SK-N-SH (cell line): ENCODE data around the gene PBLD. TPM values are rescaled to one million over a fixed set of nuclear protein-coding genes. Genes with fewer than 3 reads are reported as not detected.

Experiments used
- CTCF ChIA-PET: fragments of 300-600, 350-600 bp; formaldehyde crosslinking; extraction: SDS; loops from one replicate; lab custom pipeline; 2021; lab: Yijun Ruan, JAX
- POLR2A ChIA-PET: fragments of 350-600 bp; sonication (Branson Sonifier 250); formaldehyde crosslinking; extraction: SDS; loops from one replicate; lab custom pipeline; 2020; ENCODE audit warnings: antibody characterized with exemption, inconsistent platforms; lab: Yijun Ruan, JAX
- DNase-seq: peaks from one replicate; pipeline ENCODE4 v3.0.0; 2012
- H2AFZ ChIP-seq: fragments of 200-600 bp; sonication (generic); 2 replicates; pipeline ENCODE4 v1.8.1; 2016; ENCODE audit warnings: antibody characterized with exemption, mild to moderate bottlenecking, low read depth
- H3F3A ChIP-seq: fragments of 200-600 bp; sonication (generic); replicated peaks from 2 replicates; pipeline ENCODE3; 2016; ENCODE audit warnings: antibody characterized with exemption, mild to moderate bottlenecking; ENCODE audit not compliant: insufficient read depth
- H3K27ac ChIP-seq, 2 experiments: fragments of 200-500 bp in 1 of 2; fragments of 200-600 bp in 1 of 2; sonication (Bioruptor generic) in 1 of 2; sonication (generic), shearing (Covaris generic) in 1 of 2; 2 replicates each; pipeline versions ENCODE4 v1.5.1 to v1.6.1; 2014 to 2016; ENCODE audit warnings: low read depth in 2 of 2, inconsistent platforms in 1 of 2, low read length in 1 of 2, mild to moderate bottlenecking in 1 of 2, mixed read lengths in 1 of 2
- H3K27me3 ChIP-seq: fragments of 200-600 bp; sonication (generic), shearing (Covaris generic); 2 replicates; pipeline ENCODE4 v1.6.1; 2016; ENCODE audit warnings: mixed run types; ENCODE audit not compliant: insufficient read depth
- H3K36me3 ChIP-seq, 2 experiments: fragments of 200-500 bp in 1 of 2; fragments of 200-600 bp in 1 of 2; sonication (Bioruptor generic) in 1 of 2; sonication (generic) in 1 of 2; replicated peaks in 1 of 2; 2 replicates each; pipeline versions ENCODE3 to v1.5.1; 2014 to 2016; ENCODE audit warnings: low read length in 1 of 2, mild to moderate bottlenecking in 1 of 2; ENCODE audit not compliant: insufficient read depth in 2 of 2, control insufficient read depth in 1 of 2
- H3K4me1 ChIP-seq, 2 experiments: fragments of 200-500 bp in 1 of 2; fragments of 200-600 bp in 1 of 2; sonication (Bioruptor generic) in 1 of 2; sonication (generic), shearing (Covaris generic) in 1 of 2; 2 replicates each; pipeline versions ENCODE4 v1.5.1 to v1.6.1; 2014 to 2016; ENCODE audit warnings: low read depth in 1 of 2, low read length in 1 of 2, mixed run types in 1 of 2; ENCODE audit not compliant: insufficient read depth in 2 of 2, control insufficient read depth in 1 of 2
- H3K4me2 ChIP-seq: fragments of 200-600 bp; sonication (generic), shearing (Covaris generic); 2 replicates; pipeline ENCODE4 v1.6.1; 2017; ENCODE audit warnings: mixed run types
- H3K4me3 ChIP-seq, 2 experiments: fragments of 200-500 bp in 1 of 2; fragments of 200-600 bp in 1 of 2; sonication (Bioruptor generic) in 1 of 2; sonication (generic), shearing (Covaris generic) in 1 of 2; 2 replicates each; pipeline versions ENCODE4 v1.5.1 to v1.8.1; 2014 to 2016; ENCODE audit warnings: low read depth in 2 of 2, inconsistent platforms in 1 of 2, low read length in 1 of 2, mild to moderate bottlenecking in 1 of 2, mixed read lengths in 1 of 2, moderate library complexity in 1 of 2
- H3K79me2 ChIP-seq: fragments of 200-600 bp; sonication (generic); 2 replicates; pipeline ENCODE4 v1.8.1; 2017; ENCODE audit warnings: mild to moderate bottlenecking; ENCODE audit not compliant: insufficient read depth
- H3K9ac ChIP-seq: fragments of 200-600 bp; sonication (generic); 2 replicates; pipeline ENCODE4 v1.6.1; 2017; ENCODE audit warnings: mixed run types
- H3K9me2 ChIP-seq: fragments of 200-600 bp; sonication (generic); 2 replicates; pipeline ENCODE4 v1.6.1; 2017; ENCODE audit warnings: mixed run types
- H3K9me3 ChIP-seq: fragments of 200-600 bp; sonication (generic); 2 replicates; pipeline ENCODE4 v1.6.1; 2017; ENCODE audit warnings: mixed run types, mild to moderate bottlenecking, moderate library complexity
- H4K20me1 ChIP-seq: fragments of 200-600 bp; sonication (generic); 2 replicates; pipeline ENCODE4 v1.6.1; 2017; ENCODE audit warnings: mild to moderate bottlenecking, mixed run types; ENCODE audit not compliant: insufficient read depth
- CHD2 ChIP-seq: fragments of 150-350 bp; IDR thresholded peaks from 2 replicates; pipeline ENCODE4 v1.6.1; 2018; ENCODE audit warnings: low read length; ENCODE audit not compliant: partially characterized antibody
- ELF1 ChIP-seq: IDR thresholded peaks from 2 replicates; pipeline ENCODE4 v1.4.0; 2012
- FOSL2 ChIP-seq: IDR thresholded peaks from 2 replicates; pipeline ENCODE4 v1.4.0; 2012; ENCODE audit warnings: low read depth, mild to moderate bottlenecking, moderate library complexity, borderline replicate concordance
- FOXJ3 ChIP-seq: sonication (generic); formaldehyde crosslinking; IDR thresholded peaks from 2 replicates; pipeline ENCODE4 v1.5.1; 2020; ENCODE audit warnings: mild to moderate bottlenecking, missing genetic modification reagents
- GATA2 ChIP-seq: sonication (generic); formaldehyde crosslinking; IDR thresholded peaks from 2 replicates; pipeline ENCODE4 v1.5.0; 2020; ENCODE audit warnings: mild to moderate bottlenecking, missing genetic modification reagents
- MEF2A ChIP-seq: IDR thresholded peaks from 2 replicates; pipeline ENCODE4 v1.4.0; 2012; ENCODE audit warnings: low read depth, borderline replicate concordance
- MXI1 ChIP-seq: IDR thresholded peaks from 2 replicates; pipeline ENCODE4 v1.6.1; 2012; ENCODE audit warnings: mild to moderate bottlenecking, low read depth, low read length, improper control_type of control experiment
- NFIC ChIP-seq: IDR thresholded peaks from 2 replicates; pipeline ENCODE4 v1.4.0; 2012; ENCODE audit warnings: borderline replicate concordance
- NRF1 ChIP-seq: IDR thresholded peaks from 2 replicates; pipeline ENCODE4 v1.6.1; 2012; ENCODE audit warnings: low read depth, mild to moderate bottlenecking, low read length
- POLR2AphosphoS5 ChIP-seq: IDR thresholded peaks from 2 replicates; pipeline ENCODE4 v1.6.1; 2012; ENCODE audit warnings: low read depth, low read length
- RAD21 ChIP-seq: IDR thresholded peaks from 2 replicates; pipeline ENCODE4 v1.6.1; 2012; ENCODE audit warnings: mild to moderate bottlenecking, low read length
- SMC3 ChIP-seq: IDR thresholded peaks from 2 replicates; pipeline ENCODE4 v1.6.1; 2012; ENCODE audit warnings: low read depth, low read length, improper control_type of control experiment
- WGBS: methylation state at CpG from one replicate; pipeline ENCODE4 v1.1.6; 2017; ENCODE audit warnings: low lambda C conversion rate; 5-methylcytosine and 5-hydroxymethylcytosine counted together
- polyA plus RNA-seq, 3 experiments: library from polyadenylated mRNA; depleted of rRNA; stranded (reverse); fragments of >200 nt; gene quantifications; 2 replicates each; pipeline ENCODE4 v1.2.3, GENCODE V29; 2012
- TF ChIP-seq, protein P1 (sequence below): IDR thresholded peaks from 2 replicates; pipeline ENCODE4; 2012
- TF ChIP-seq, protein P2 (sequence below): IDR thresholded peaks from 2 replicates; pipeline ENCODE4 v1.6.1; 2012; ENCODE audit warnings: mild to moderate bottlenecking, low read depth, low read length, moderate library complexity
- TF ChIP-seq, protein P3 (sequence below): fragments of 200-600 bp; sonication (generic); IDR thresholded peaks from 2 replicates; pipeline ENCODE4 v1.6.1; 2017; ENCODE audit warnings: antibody characterized with exemption, mild to moderate bottlenecking, moderate library complexity
- TF ChIP-seq, protein P4 (sequence below): IDR thresholded peaks from 2 replicates; pipeline ENCODE4 v1.4.0; 2012; ENCODE audit warnings: low read depth, borderline replicate concordance

Gene PBLD
- polyA plus RNA-seq, 1 of the 3 experiments (the other 2 are of a cell fraction), result 0.94 TPM

DNA sequence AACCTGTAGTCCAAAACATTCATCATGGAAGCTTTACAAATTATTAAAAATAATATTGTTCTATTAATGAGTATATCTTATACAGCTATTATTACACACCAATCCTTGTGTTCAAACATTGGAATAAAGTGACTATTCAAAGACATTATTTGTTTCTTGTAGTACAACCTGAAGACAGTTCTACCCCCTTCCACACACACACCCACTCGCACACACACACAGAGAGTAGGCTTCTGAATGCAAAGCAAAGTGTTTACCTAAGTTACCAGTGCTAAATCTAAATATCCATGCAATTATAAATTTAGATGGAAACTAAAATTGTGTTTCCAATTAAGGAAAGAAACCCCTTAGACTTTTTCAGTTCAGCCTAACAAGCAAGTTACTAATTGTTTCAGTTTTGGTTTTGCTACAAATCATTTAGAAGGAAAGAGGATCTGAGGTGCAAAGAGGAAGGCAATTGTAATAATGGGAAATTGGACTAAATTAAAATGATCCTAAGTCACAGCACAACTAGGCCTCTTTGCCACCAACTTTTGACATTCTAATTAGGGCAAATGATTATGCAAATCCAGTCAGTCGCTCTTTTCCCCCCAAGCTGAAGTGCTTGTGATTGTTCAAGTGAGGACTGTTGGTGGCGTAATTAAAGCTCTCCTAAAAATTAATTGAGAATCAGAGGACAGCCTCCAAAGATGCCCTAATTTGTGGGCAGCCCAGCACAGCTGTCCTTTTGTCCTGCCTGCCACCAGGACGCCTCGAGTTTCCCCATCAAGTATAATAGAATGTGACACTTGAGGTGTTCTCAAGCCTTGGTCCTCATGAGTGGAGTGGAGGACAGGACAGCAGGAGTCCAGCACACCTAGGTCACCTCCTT lies 80.9 kb downstream of the PBLD start:
- no peaks in the 10 kb centered on the region for H3K4me1 ChIP-seq
- H3K27ac ChIP-seq, result no peak overlapping the region
- 68% methylated on average over 5 of the region's 5 CpGs for WGBS
- TF ChIP-seq MEF2A (no peak), POLR2AphosphoS5 (no peak), CHD2 (no peak), NFIC (no peak), SMC3 (no peak), MXI1 (no peak), GATA2 (CRISPR knock-in tag) (no peak), NRF1 (no peak), ELF1 (no peak), RAD21 (no peak), FOXJ3 (CRISPR knock-in tag) (no peak), FOSL2 (no peak)
- TF ChIP-seq, protein P1, sequence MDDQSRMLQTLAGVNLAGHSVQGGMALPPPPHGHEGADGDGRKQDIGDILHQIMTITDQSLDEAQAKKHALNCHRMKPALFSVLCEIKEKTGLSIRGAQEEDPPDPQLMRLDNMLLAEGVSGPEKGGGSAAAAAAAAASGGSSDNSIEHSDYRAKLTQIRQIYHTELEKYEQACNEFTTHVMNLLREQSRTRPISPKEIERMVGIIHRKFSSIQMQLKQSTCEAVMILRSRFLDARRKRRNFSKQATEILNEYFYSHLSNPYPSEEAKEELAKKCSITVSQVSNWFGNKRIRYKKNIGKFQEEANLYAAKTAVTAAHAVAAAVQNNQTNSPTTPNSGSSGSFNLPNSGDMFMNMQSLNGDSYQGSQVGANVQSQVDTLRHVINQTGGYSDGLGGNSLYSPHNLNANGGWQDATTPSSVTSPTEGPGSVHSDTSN, result no peak
- TF ChIP-seq, protein P2, sequence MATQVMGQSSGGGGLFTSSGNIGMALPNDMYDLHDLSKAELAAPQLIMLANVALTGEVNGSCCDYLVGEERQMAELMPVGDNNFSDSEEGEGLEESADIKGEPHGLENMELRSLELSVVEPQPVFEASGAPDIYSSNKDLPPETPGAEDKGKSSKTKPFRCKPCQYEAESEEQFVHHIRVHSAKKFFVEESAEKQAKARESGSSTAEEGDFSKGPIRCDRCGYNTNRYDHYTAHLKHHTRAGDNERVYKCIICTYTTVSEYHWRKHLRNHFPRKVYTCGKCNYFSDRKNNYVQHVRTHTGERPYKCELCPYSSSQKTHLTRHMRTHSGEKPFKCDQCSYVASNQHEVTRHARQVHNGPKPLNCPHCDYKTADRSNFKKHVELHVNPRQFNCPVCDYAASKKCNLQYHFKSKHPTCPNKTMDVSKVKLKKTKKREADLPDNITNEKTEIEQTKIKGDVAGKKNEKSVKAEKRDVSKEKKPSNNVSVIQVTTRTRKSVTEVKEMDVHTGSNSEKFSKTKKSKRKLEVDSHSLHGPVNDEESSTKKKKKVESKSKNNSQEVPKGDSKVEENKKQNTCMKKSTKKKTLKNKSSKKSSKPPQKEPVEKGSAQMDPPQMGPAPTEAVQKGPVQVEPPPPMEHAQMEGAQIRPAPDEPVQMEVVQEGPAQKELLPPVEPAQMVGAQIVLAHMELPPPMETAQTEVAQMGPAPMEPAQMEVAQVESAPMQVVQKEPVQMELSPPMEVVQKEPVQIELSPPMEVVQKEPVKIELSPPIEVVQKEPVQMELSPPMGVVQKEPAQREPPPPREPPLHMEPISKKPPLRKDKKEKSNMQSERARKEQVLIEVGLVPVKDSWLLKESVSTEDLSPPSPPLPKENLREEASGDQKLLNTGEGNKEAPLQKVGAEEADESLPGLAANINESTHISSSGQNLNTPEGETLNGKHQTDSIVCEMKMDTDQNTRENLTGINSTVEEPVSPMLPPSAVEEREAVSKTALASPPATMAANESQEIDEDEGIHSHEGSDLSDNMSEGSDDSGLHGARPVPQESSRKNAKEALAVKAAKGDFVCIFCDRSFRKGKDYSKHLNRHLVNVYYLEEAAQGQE, result no peak
- TF ChIP-seq, protein P3, sequence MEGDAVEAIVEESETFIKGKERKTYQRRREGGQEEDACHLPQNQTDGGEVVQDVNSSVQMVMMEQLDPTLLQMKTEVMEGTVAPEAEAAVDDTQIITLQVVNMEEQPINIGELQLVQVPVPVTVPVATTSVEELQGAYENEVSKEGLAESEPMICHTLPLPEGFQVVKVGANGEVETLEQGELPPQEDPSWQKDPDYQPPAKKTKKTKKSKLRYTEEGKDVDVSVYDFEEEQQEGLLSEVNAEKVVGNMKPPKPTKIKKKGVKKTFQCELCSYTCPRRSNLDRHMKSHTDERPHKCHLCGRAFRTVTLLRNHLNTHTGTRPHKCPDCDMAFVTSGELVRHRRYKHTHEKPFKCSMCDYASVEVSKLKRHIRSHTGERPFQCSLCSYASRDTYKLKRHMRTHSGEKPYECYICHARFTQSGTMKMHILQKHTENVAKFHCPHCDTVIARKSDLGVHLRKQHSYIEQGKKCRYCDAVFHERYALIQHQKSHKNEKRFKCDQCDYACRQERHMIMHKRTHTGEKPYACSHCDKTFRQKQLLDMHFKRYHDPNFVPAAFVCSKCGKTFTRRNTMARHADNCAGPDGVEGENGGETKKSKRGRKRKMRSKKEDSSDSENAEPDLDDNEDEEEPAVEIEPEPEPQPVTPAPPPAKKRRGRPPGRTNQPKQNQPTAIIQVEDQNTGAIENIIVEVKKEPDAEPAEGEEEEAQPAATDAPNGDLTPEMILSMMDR, result no peak
- TF ChIP-seq, protein P4, sequence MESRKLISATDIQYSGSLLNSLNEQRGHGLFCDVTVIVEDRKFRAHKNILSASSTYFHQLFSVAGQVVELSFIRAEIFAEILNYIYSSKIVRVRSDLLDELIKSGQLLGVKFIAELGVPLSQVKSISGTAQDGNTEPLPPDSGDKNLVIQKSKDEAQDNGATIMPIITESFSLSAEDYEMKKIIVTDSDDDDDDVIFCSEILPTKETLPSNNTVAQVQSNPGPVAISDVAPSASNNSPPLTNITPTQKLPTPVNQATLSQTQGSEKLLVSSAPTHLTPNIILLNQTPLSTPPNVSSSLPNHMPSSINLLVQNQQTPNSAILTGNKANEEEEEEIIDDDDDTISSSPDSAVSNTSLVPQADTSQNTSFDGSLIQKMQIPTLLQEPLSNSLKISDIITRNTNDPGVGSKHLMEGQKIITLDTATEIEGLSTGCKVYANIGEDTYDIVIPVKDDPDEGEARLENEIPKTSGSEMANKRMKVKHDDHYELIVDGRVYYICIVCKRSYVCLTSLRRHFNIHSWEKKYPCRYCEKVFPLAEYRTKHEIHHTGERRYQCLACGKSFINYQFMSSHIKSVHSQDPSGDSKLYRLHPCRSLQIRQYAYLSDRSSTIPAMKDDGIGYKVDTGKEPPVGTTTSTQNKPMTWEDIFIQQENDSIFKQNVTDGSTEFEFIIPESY, result no peak
- CTCF ChIA-PET, result interaction anchor here (0.6 to 1.5 kb wide), 3 partner anchors 17 to 50 kb away, joined by 3 to 6 read pairs (median 3); no protein-coding TSS in a partner anchor
- no peak for DNase-seq
- H3K4me3 ChIP-seq, result no peak overlapping the region
- H3K36me3 ChIP-seq, result no peaks in the 10 kb centered on the region
- no peaks in the 10 kb centered on the region for H3K9me2 ChIP-seq
- no peak overlapping the region for H2AFZ ChIP-seq
- no peaks in the 10 kb centered on the region for H3K9me3 ChIP-seq
- POLR2A ChIA-PET, result no interaction called here
- H3K4me2 ChIP-seq, result no peak overlapping the region
- H3F3A ChIP-seq, result no peaks in the 10 kb centered on the region
- no peaks in the 10 kb centered on the region for H4K20me1 ChIP-seq
- H3K9ac ChIP-seq, result no peak overlapping the region
- H3K79me2 ChIP-seq, result no peaks in the 10 kb centered on the region
- peaks cover 6% of the 10 kb centered on the region; the same call in 1 of the 2 replicates for H3K27me3 ChIP-seq
